GM18951 (cell line): ENCODE measurements around the gene COL28A1.

Experiments used
- POLR2A ChIP-seq: IDR thresholded peaks from 4 replicates; pipeline ENCODE4 v1.6.1; 2011; ENCODE audit warnings: mild to moderate bottlenecking; ENCODE audit not compliant: insufficient read length, insufficient read depth; ENCODE audit errors: extremely low read depth
- in situ Hi-C: fragments of 300-500 bp; cut with MboI; formaldehyde crosslinking; loops from one replicate; pipeline ENCODE4 v1.12.0; 2022; ENCODE audit warnings: low sequenced_read_pairs, mixed read lengths, inconsistent platforms; ENCODE audit not compliant: unreplicated experiment

Gene COL28A1

DNA sequence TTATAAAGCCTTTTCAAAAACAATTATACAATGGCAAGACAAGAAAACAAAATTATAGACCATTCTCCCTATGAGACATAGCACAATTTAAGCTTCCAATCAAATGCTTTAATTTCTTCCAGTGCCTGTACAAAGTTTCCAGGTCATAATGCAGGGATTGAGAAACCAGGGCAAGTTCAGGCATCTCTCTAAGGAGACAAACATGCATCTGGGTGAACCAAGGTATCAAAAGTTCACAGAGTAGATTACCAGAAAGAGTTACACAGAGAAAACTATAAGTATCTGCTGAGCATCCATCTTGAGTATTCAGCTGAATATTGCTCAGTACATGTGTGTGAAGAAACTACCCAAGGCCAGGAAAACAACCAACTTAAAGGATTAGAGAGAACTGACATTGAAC is 89.1 kb downstream of the COL28A1 start:
- in situ Hi-C loops: no loop called here
- TF ChIP-seq POLR2A: no peak

DNA sequence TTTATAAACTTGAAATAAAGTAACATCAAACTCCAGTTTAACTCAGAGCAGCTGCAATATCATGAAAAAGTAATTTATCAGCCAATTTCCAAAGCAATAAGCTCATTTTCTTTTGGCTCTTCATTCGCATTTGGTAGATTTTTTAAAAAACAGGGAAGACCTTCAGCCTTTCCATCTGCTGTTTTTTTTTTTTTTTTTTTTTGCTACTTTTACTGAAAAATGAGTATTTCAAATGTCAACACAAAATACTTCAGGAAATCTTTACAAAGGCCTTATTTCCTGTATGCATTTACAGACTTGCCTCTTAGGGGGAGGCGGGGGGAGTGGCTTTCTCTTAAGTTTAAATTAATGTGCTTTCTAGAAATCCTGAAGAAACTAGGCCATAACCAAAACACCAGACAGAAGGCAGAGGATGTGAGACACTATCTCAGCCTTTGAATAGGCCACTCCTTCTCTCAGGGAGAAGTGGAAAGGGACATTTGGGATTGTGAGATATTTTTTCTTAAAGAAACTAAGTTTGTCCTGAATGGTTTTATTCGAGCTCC is 91.8 kb downstream of the COL28A1 start:
- TF ChIP-seq POLR2A: no peak
- in situ Hi-C loops: no loop called here

GRCh38 chr7:7439564-7439963 is 96.1 kb downstream of the COL28A1 start:
- TF ChIP-seq POLR2A: no peak
- in situ Hi-C loops: no loop called here

- in situ Hi-C loops: no loop called here
Measured at GRCh38 chr7:7438851-7439250, 96.8 kb downstream of the COL28A1 start.

DNA sequence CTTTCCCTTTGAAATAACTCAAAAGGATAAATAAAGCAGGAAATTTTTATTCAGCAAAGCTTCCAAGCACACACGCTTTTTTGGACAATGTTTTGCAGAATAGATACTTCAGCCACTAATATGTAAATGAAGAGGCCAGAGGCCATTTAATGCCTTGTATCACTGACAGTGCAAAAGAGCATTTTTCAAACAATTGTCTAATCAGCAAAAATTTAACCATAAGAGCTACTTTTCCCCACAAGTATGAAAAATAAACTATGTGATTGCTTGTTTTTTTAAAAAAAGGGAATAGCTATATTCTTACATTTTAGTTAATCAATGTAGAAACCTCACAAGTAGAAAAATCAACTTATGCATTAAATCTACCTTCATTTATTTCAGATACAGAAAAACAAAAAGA is 99.7 kb downstream of the COL28A1 start:
- in situ Hi-C loops: no loop called here

More at GRCh38 chr7:7438851-7439250, 96.8 kb downstream of the COL28A1 start:
- TF ChIP-seq POLR2A: no peak

GRCh38 chr7:7434329-7434728 is 101.3 kb downstream of the COL28A1 start:
- in situ Hi-C loops: no loop called here
- TF ChIP-seq POLR2A: no peak

More for the DNA sequence above, 99.7 kb downstream of the COL28A1 start:
- TF ChIP-seq POLR2A: no peak

GRCh38 chr7:7433811-7434210 is 101.9 kb downstream of the COL28A1 start:
- TF ChIP-seq POLR2A: no peak
- in situ Hi-C loops: no loop called here

DNA sequence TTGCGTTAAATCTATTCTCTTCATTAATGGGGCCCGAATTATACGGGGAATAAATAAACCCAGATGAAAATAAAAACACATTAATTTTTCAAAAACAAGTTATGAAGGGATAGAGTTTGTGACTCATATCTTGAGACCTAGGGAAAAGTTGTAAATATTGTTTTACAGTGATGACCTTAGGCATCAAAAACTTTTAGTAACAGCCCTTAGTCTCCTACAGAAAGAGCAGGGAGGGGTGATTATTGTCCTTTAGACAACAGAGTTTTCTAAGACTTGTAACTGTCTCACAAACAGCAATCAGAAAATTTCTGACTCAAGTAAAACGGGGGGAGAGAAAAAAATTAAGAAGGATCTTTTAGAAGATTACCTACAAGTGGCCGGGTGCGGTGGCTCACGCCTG is 102.7 kb downstream of the COL28A1 start:
- TF ChIP-seq POLR2A: no peak
- in situ Hi-C loops: no loop called here

DNA sequence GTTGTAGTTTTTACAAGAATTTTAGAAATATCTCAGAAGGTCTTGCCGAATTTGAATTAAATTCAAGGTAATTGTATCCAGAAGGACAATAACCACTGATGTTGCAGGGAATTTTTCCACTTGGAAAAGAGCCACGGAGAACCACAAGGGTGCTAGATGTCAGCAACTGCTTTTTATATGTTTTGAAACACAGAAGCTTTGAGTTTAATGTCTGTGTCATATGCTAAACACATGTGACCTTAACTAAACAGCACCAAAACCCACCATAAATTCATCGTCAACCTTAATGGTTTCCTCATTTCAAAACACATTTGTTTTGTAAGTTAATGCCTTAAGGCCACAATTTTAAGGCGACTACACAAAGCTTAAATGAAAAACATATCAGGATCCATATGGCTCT is 106.9 kb downstream of the COL28A1 start:
- in situ Hi-C loops: no loop called here
- no peak for TF ChIP-seq POLR2A

DNA sequence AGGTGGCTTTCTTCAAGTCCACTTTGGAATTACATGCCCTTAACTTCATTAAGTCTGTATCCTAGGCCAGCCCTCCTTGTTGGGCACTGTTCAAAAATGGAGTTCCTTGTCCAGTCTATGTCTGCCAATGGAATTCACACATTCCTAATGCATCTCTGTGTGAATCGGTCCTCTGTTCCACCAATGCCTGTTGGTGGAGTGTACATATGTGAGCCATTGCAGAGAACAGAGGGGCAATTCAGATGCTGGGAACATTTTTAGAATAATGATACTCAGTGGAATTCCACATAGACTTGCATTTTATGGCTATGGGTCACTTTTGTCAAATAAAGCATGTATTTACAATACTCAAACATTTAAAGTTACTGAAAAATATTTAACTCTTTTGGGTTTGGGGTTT is 108.3 kb downstream of the COL28A1 start:
- in situ Hi-C loops: no loop called here

DNA sequence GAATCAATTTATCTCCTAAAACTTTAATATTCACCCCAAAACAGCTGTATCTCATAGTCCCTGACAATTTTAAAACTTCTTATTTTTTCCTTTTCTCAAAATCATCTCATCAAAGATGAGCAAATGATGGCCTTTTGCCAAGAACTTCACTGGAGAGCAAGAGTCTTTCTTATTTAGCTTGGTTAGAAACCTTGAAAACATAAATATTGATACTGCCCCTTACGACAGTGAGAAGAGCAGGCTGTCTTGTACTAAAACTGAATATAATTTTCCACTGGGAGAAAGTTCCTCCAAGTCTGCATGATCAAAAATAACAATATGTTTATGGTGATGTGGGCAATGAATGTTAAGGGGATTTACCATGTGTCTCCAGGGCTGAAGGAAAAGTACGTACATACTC is 109.0 kb downstream of the COL28A1 start:
- in situ Hi-C loops: no loop called here
- TF ChIP-seq POLR2A: no peak

More for the DNA sequence above, 108.3 kb downstream of the COL28A1 start:
- TF ChIP-seq POLR2A: no peak

DNA sequence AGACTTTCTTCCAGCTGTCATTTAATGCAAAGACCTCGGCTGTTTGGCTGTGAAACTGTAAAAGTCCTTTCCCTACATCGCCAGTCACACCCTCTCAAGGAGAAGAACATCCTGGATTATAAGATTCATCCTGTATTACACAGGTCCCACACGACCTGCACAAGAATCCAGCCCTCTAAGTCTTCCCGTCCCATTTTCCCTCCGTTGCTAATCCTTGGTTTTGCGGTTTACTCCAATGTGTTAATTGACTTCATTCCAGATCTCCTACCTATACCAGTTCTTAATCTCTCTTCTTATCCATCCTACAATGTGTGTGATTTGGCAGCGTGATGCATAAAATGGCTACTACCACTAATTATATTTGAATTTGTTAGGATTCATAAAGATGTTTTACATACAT is 110.4 kb downstream of the COL28A1 start:
- no peak for TF ChIP-seq POLR2A
- in situ Hi-C loops: no loop called here

GRCh38 chr7:7424151-7424873 is 111.4 kb downstream of the COL28A1 start:
- in situ Hi-C loops: no loop called here
- TF ChIP-seq POLR2A: no peak

DNA sequence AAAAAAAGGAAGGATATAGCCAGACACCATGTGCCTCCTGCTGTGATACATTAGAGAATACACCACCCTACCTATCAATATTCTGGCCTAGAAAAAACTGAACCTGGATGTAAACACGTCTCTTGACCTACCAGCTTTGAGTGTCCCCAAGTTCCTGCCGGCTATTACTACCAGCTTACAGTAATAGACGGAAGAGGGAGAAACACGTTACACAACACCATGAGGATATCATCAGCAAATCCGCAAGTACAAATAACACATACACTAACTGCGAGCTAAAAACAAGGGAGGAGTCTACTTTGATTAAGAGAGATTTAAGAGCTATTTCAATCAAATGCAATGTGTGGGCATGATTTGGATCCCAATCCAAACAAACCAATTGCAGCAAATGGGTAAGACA is 113.0 kb downstream of the COL28A1 start:
- in situ Hi-C loops: no loop called here
- TF ChIP-seq POLR2A: no peak
